GM19324 (cell line): ENCODE measurements around the gene MFAP5.
A peak's percentile ranks its signal among the peaks of the same experiment; 100 is the strongest.
"Not testable (repeated sequence)": the region's sequence is repeated elsewhere in the genome, so short reads cannot be mapped to it uniquely, and the experiment has no call there.

ENCODE experiments used
- ATAC-seq: cut with Tn5 transposase; IDR thresholded peaks from one replicate; pipeline ENCODE4 v1.9.1; 2021; ENCODE audit warnings: mild to moderate bottlenecking, moderate library complexity; ENCODE audit not compliant: unreplicated experiment, low FRiP score

Gene MFAP5

GRCh38 chr12:8676651-8677050 lies 14.0 kb upstream of the MFAP5 start:
- no peak for ATAC-seq

- no peak for ATAC-seq
Observed at GRCh38 chr12:8675591-8676036, 13.0 kb upstream of the MFAP5 start.

GRCh38 chr12:8672381-8672780 lies 9.8 kb upstream of the MFAP5 start:
- ATAC-seq, result no peak

DNA sequence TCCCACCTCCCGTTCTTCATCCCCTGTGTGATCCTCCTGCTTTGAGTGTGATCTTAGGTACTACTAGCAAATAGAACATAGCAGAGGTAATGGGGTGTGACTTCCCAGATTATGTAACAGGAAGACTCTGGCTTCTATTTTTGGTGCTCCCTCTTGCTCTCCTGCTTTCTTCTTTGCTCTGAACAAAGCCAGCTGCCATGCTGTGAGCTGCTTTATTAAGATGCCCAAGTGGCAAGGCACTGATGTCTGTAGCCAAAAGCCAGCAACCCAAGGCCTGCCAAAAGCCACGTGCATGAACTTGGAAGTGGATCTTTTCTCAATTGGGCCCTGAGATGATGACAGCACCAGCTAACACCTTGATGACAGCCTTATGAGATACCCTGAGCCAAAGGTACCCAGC lies 5.8 kb upstream of the MFAP5 start:
- no peak for ATAC-seq

- no peak for ATAC-seq
Observed at GRCh38 chr12:8667270-8667669, 4.6 kb upstream of the MFAP5 start.

- ATAC-seq, result no peak
Observed at GRCh38 chr12:8665759-8666158, 3.1 kb upstream of the MFAP5 start.

GRCh38 chr12:8664228-8664913 lies 1.7 kb upstream of the MFAP5 start:
- no peak for ATAC-seq

- ATAC-seq, result no peak
Observed at GRCh38 chr12:8661751-8662150, 875 bp downstream of the MFAP5 start.

GRCh38 chr12:8661016-8661415 lies 1.6 kb downstream of the MFAP5 start:
- no peak for ATAC-seq

- ATAC-seq, result no peak
Observed at GRCh38 chr12:8658346-8658745, 4.3 kb downstream of the MFAP5 start.

DNA sequence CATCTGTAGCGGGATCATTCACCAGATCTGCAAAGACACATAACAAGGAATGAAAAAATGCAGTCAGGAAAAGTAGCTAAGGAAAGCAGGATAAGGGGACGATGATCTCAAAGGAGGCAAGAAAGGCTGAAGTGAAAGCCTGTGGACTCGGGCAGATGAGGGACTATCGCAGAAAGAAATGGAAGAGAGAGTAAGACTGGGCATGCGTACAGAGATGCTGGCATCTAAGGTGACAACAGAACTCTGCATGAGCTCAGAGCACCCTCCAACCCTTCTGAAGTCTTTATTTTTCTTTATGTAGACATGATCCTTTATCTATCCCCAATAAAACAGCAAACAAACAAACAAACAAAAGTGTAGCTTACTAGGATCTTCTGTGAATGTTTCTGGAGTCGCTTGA lies 7.2 kb downstream of the MFAP5 start:
- no peak for ATAC-seq

- ATAC-seq, result peak; percentile 57
Observed at GRCh38 chr12:8648576-8649205, 13.9 kb downstream of the MFAP5 start.

GRCh38 chr12:8647968-8648367 lies 14.7 kb downstream of the MFAP5 start:
- no peak for ATAC-seq

GRCh38 chr12:8644345-8645248 lies 18.0 kb downstream of the MFAP5 start:
- peak; percentile 61 for ATAC-seq

DNA sequence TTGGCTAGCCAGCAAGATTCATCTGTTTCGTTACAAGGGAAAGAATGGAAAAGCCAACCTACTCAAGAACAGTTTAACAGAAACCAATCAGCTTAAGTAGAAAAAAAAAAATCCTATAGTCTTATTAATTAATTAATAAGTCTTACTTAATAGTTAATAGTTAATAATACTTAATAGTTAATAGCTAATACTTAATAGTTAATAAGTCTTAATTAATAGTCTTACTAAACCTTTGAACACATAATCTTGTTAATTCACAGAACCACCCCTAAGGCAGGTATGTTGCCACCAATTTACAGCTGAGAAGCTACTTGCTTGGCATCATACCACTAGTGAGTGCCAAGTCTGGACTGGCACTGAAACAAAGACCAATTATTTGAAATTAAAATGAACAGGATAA lies 19.9 kb downstream of the MFAP5 start:
- no peak for ATAC-seq

DNA sequence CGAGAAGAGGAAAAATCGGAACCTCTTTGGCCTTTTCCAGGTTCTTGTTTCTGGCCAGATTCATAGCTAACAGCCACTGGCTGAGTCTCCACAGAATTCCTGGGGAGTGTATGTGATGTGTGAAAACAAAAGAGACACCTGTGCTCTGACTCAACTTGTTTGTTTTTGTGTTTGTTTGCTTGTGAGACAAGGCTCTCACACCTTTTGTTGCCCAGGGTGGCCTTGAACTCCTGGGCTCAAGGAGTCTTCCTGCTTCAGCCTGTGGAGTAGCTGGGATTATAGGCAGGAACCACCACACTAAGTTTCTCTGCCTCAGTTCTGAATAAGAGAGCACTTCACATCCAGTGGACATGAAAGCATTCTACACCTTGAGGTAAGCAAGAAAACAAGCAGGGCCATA lies 22.7 kb downstream of the MFAP5 start:
- no peak for ATAC-seq

DNA sequence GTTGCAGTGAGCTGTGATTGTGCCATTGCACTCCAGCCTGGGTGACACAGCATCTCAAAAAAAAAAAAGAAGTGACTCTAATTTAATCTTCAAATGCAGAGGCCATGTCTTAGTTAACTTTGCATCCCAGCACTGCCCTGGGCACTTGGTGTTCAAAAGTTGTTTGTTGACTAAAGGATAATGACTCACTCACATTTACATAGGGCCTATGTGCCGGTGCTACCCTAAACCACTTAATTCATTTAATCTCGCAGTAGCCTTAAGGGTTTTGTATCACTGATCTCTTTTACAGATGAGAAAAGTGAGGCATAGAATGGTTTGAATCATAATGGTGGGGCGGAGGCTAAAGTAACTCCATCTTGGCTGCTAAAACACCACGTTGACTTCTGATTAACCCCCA lies 23.7 kb downstream of the MFAP5 start:
- ATAC-seq, result no peak

- ATAC-seq, result no peak
Observed at GRCh38 chr12:8637666-8638065, 25.0 kb downstream of the MFAP5 start.

DNA sequence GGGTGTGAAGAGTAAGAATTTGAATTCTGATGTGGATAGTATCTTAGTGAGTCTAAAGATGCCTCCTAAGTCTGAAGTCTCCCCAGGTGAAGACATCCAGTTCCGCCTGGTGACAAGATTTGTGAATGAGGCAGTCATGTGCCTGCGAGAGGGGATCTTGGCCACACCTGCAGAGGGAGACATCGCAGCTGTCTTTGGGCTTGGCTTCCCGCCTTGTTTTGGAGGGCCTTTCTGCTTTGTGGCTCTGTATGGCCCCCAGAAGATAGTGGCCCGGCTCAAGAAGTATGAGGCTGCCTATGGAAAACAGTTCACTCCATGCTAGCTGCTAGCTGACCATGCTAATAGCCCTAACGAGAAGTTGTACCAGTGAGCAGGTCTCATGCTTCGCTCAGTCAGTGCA lies 25.4 kb downstream of the MFAP5 start:
- ATAC-seq, result no peak

GRCh38 chr12:8636581-8636980 lies 26.0 kb downstream of the MFAP5 start:
- no peak for ATAC-seq

GRCh38 chr12:8636007-8636346 lies 26.6 kb downstream of the MFAP5 start:
- ATAC-seq, result not testable (repeated sequence)
